SK-N-SH (cell line): ENCODE results near the gene PPIP5K2. TPM values are rescaled to one million over a fixed set of nuclear protein-coding genes. Genes with fewer than 3 reads are reported as not detected.
A peak's percentile ranks its signal among the peaks of the same experiment; 100 is the strongest.

ENCODE experiments used
- CTCF ChIA-PET: fragments of 300-600, 350-600 bp; formaldehyde crosslinking; extraction: SDS; loops from one replicate; lab custom pipeline; 2021; lab: Yijun Ruan, JAX
- POLR2A ChIA-PET: fragments of 350-600 bp; sonication (Branson Sonifier 250); formaldehyde crosslinking; extraction: SDS; loops from one replicate; lab custom pipeline; 2020; ENCODE audit warnings: antibody characterized with exemption, inconsistent platforms; lab: Yijun Ruan, JAX
- DNase-seq: peaks from one replicate; pipeline ENCODE4 v3.0.0; 2012
- H2AFZ ChIP-seq: fragments of 200-600 bp; sonication (generic); 2 replicates; pipeline ENCODE4 v1.8.1; 2016; ENCODE audit warnings: antibody characterized with exemption, mild to moderate bottlenecking, low read depth
- H3F3A ChIP-seq: fragments of 200-600 bp; sonication (generic); replicated peaks from 2 replicates; pipeline ENCODE3; 2016; ENCODE audit warnings: antibody characterized with exemption, mild to moderate bottlenecking; ENCODE audit not compliant: insufficient read depth
- H3K27ac ChIP-seq, 2 experiments: fragments of 200-500 bp in 1 of 2; fragments of 200-600 bp in 1 of 2; sonication (Bioruptor generic) in 1 of 2; sonication (generic), shearing (Covaris generic) in 1 of 2; 2 replicates each; pipeline versions ENCODE4 v1.5.1 to v1.6.1; 2014 to 2016; ENCODE audit warnings: low read depth in 2 of 2, inconsistent platforms in 1 of 2, low read length in 1 of 2, mild to moderate bottlenecking in 1 of 2, mixed read lengths in 1 of 2
- H3K27me3 ChIP-seq: fragments of 200-600 bp; sonication (generic), shearing (Covaris generic); 2 replicates; pipeline ENCODE4 v1.6.1; 2016; ENCODE audit warnings: mixed run types; ENCODE audit not compliant: insufficient read depth
- H3K36me3 ChIP-seq, 2 experiments: fragments of 200-500 bp in 1 of 2; fragments of 200-600 bp in 1 of 2; sonication (Bioruptor generic) in 1 of 2; sonication (generic) in 1 of 2; replicated peaks in 1 of 2; 2 replicates each; pipeline versions ENCODE3 to v1.5.1; 2014 to 2016; ENCODE audit warnings: low read length in 1 of 2, mild to moderate bottlenecking in 1 of 2; ENCODE audit not compliant: insufficient read depth in 2 of 2, control insufficient read depth in 1 of 2
- H3K4me1 ChIP-seq, 2 experiments: fragments of 200-500 bp in 1 of 2; fragments of 200-600 bp in 1 of 2; sonication (Bioruptor generic) in 1 of 2; sonication (generic), shearing (Covaris generic) in 1 of 2; 2 replicates each; pipeline versions ENCODE4 v1.5.1 to v1.6.1; 2014 to 2016; ENCODE audit warnings: low read depth in 1 of 2, low read length in 1 of 2, mixed run types in 1 of 2; ENCODE audit not compliant: insufficient read depth in 2 of 2, control insufficient read depth in 1 of 2
- H3K4me2 ChIP-seq: fragments of 200-600 bp; sonication (generic), shearing (Covaris generic); 2 replicates; pipeline ENCODE4 v1.6.1; 2017; ENCODE audit warnings: mixed run types
- H3K4me3 ChIP-seq, 2 experiments: fragments of 200-500 bp in 1 of 2; fragments of 200-600 bp in 1 of 2; sonication (Bioruptor generic) in 1 of 2; sonication (generic), shearing (Covaris generic) in 1 of 2; 2 replicates each; pipeline versions ENCODE4 v1.5.1 to v1.8.1; 2014 to 2016; ENCODE audit warnings: low read depth in 2 of 2, inconsistent platforms in 1 of 2, low read length in 1 of 2, mild to moderate bottlenecking in 1 of 2, mixed read lengths in 1 of 2, moderate library complexity in 1 of 2
- H3K79me2 ChIP-seq: fragments of 200-600 bp; sonication (generic); 2 replicates; pipeline ENCODE4 v1.8.1; 2017; ENCODE audit warnings: mild to moderate bottlenecking; ENCODE audit not compliant: insufficient read depth
- H3K9ac ChIP-seq: fragments of 200-600 bp; sonication (generic); 2 replicates; pipeline ENCODE4 v1.6.1; 2017; ENCODE audit warnings: mixed run types
- H3K9me2 ChIP-seq: fragments of 200-600 bp; sonication (generic); 2 replicates; pipeline ENCODE4 v1.6.1; 2017; ENCODE audit warnings: mixed run types
- H3K9me3 ChIP-seq: fragments of 200-600 bp; sonication (generic); 2 replicates; pipeline ENCODE4 v1.6.1; 2017; ENCODE audit warnings: mixed run types, mild to moderate bottlenecking, moderate library complexity
- H4K20me1 ChIP-seq: fragments of 200-600 bp; sonication (generic); 2 replicates; pipeline ENCODE4 v1.6.1; 2017; ENCODE audit warnings: mild to moderate bottlenecking, mixed run types; ENCODE audit not compliant: insufficient read depth
- ELF1 ChIP-seq: IDR thresholded peaks from 2 replicates; pipeline ENCODE4 v1.4.0; 2012
- FOSL2 ChIP-seq: IDR thresholded peaks from 2 replicates; pipeline ENCODE4 v1.4.0; 2012; ENCODE audit warnings: low read depth, mild to moderate bottlenecking, moderate library complexity, borderline replicate concordance
- FOXJ3 ChIP-seq: sonication (generic); formaldehyde crosslinking; IDR thresholded peaks from 2 replicates; pipeline ENCODE4 v1.5.1; 2020; ENCODE audit warnings: mild to moderate bottlenecking, missing genetic modification reagents
- GATA2 ChIP-seq: sonication (generic); formaldehyde crosslinking; IDR thresholded peaks from 2 replicates; pipeline ENCODE4 v1.5.0; 2020; ENCODE audit warnings: mild to moderate bottlenecking, missing genetic modification reagents
- IRF3 ChIP-seq: fragments of 150-350 bp; IDR thresholded peaks from 2 replicates; pipeline ENCODE4 v1.6.1; 2016; ENCODE audit warnings: mild to moderate bottlenecking, low read depth, low read length
- MEF2A ChIP-seq: IDR thresholded peaks from 2 replicates; pipeline ENCODE4 v1.4.0; 2012; ENCODE audit warnings: low read depth, borderline replicate concordance
- RCOR1 ChIP-seq: fragments of 150-350 bp; IDR thresholded peaks from 2 replicates; pipeline ENCODE4 v1.6.1; 2017; ENCODE audit warnings: antibody characterized with exemption, low read length
- RXRA ChIP-seq: IDR thresholded peaks from 2 replicates; pipeline ENCODE4 v1.4.0; 2012; ENCODE audit warnings: low read depth, mild to moderate bottlenecking, borderline replicate concordance
- SIN3A ChIP-seq: IDR thresholded peaks from 2 replicates; pipeline ENCODE4 v1.6.1; 2012; ENCODE audit warnings: low read depth, mild to moderate bottlenecking, low read length, moderate library complexity, borderline replicate concordance
- SMC3 ChIP-seq: IDR thresholded peaks from 2 replicates; pipeline ENCODE4 v1.6.1; 2012; ENCODE audit warnings: low read depth, low read length, improper control_type of control experiment
- TEAD4 ChIP-seq: IDR thresholded peaks from 2 replicates; pipeline ENCODE4 v1.4.0; 2012; ENCODE audit warnings: mild to moderate bottlenecking, borderline replicate concordance; ENCODE audit not compliant: insufficient read depth
- USF1 ChIP-seq: IDR thresholded peaks from 2 replicates; pipeline ENCODE4 v1.4.0; 2012; ENCODE audit warnings: low read depth, borderline replicate concordance
- WGBS: methylation state at CpG from one replicate; pipeline ENCODE4 v1.1.6; 2017; ENCODE audit warnings: low lambda C conversion rate; 5-methylcytosine and 5-hydroxymethylcytosine counted together
- polyA plus RNA-seq, 3 experiments: library from polyadenylated mRNA; depleted of rRNA; stranded (reverse); fragments of >200 nt; gene quantifications; 2 replicates each; pipeline ENCODE4 v1.2.3, GENCODE V29; 2012
- TF ChIP-seq, protein P1 (sequence below): IDR thresholded peaks from 2 replicates; pipeline ENCODE4 v1.4.0; 2012; ENCODE audit warnings: low read depth
- TF ChIP-seq, protein P2 (sequence below): IDR thresholded peaks from 2 replicates; pipeline ENCODE4 v1.4.0; 2012; ENCODE audit warnings: low read depth, borderline replicate concordance
- TF ChIP-seq, protein P3 (sequence below): IDR thresholded peaks from 2 replicates; pipeline ENCODE4; 2012

Gene PPIP5K2
- polyA plus RNA-seq, 1 of the 3 experiments (the other 2 are of a cell fraction), result 18.2 TPM

GRCh38 chr5:103234239-103234975, 114.3 kb downstream of the PPIP5K2 start:
- Histone ChIP-seq H3K36me3 (peaks cover 0 to 3% of the 10 kb centered on the region in 2 experiments), H3K4me3 (no peak overlapping the region), H3K27me3 (no peaks in the 10 kb centered on the region), H3K9me3 (0 out of 2 replicates have a peak, but pooled peaks cover 6% of the 10 kb centered on the region), H4K20me1 (no peaks in the 10 kb centered on the region), H3K79me2 (no peaks in the 10 kb centered on the region), H3F3A (no peaks in the 10 kb centered on the region), H3K27ac (no peak overlapping the region), H3K4me1 (no peaks in the 10 kb centered on the region; a peak in 1 of 4 replicates), H3K9me2 (no peaks in the 10 kb centered on the region), H2AFZ (peak overlapping the region; percentile 47; the same call in 1 of the 2 replicates), H3K9ac (no peak overlapping the region), H3K4me2 (no peak overlapping the region)
- 84% methylated on average over 4 of the region's 4 CpGs for WGBS
- no peak for DNase-seq
- TF ChIP-seq GATA2 (CRISPR knock-in tag) (no peak), SMC3 (no peak), RXRA (no peak), USF1 (no peak), MEF2A (no peak), IRF3 (no peak)
- TF ChIP-seq, protein P1, sequence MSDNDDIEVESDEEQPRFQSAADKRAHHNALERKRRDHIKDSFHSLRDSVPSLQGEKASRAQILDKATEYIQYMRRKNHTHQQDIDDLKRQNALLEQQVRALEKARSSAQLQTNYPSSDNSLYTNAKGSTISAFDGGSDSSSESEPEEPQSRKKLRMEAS, result no peak
- ChIA-PET CTCF (interaction anchor here (1.9 to 5.0 kb wide), 3 partner anchors 24 to 242 kb away, joined by 4 to 101 read pairs (median 20); partner anchors contain the start of gene MACIR), POLR2A (no interaction called here)

DNA sequence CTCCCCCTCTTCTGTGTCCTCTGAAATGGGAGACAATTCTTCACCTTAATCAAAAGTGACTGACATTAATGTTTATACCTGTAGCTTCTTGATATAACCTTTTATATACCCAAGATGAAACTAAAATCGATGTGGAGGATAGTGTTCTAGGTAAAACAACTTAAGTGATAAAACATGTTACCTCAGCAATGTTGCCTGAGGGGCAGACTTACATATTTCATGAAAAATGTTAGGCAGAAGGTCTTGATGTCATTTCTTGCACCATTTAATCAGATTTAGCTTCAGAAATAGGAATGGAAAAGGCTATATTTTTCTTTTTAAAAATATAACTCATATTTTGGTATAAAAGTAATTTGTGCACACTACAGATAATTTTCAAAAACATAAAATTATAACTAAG, 115.8 kb downstream of the PPIP5K2 start:
- peak overlapping the region; percentile 40; the same call in 1 of the 2 replicates for H2AFZ ChIP-seq
- H3K4me1 ChIP-seq, result no peaks in the 10 kb centered on the region; a peak in 1 of 4 replicates
- no peak overlapping the region for H3K4me3 ChIP-seq
- POLR2A ChIA-PET, result no interaction called here
- H3F3A ChIP-seq, result no peaks in the 10 kb centered on the region
- H3K27ac ChIP-seq, result no peak overlapping the region
- H3K36me3 ChIP-seq, result peaks cover 0 to 3% of the 10 kb centered on the region in 2 experiments
- no peaks in the 10 kb centered on the region for H3K9me2 ChIP-seq
- H3K79me2 ChIP-seq, result no peaks in the 10 kb centered on the region
- 0 out of 2 replicates have a peak, but pooled peaks cover 8% of the 10 kb centered on the region for H3K9me3 ChIP-seq
- H3K27me3 ChIP-seq, result no peaks in the 10 kb centered on the region
- WGBS, result 3% methylated on average over 1 of the region's 1 CpG
- H3K9ac ChIP-seq, result no peak overlapping the region
- no peaks in the 10 kb centered on the region for H4K20me1 ChIP-seq
- H3K4me2 ChIP-seq, result no peak overlapping the region
- no peak for DNase-seq
- no peak for TF ChIP-seq FOXJ3 (CRISPR knock-in tag)
- TF ChIP-seq USF1, result no peak
- no peak for TF ChIP-seq SIN3A
- TF ChIP-seq TEAD4, result no peak
- TF ChIP-seq ELF1, result no peak
- TF ChIP-seq, protein P2, sequence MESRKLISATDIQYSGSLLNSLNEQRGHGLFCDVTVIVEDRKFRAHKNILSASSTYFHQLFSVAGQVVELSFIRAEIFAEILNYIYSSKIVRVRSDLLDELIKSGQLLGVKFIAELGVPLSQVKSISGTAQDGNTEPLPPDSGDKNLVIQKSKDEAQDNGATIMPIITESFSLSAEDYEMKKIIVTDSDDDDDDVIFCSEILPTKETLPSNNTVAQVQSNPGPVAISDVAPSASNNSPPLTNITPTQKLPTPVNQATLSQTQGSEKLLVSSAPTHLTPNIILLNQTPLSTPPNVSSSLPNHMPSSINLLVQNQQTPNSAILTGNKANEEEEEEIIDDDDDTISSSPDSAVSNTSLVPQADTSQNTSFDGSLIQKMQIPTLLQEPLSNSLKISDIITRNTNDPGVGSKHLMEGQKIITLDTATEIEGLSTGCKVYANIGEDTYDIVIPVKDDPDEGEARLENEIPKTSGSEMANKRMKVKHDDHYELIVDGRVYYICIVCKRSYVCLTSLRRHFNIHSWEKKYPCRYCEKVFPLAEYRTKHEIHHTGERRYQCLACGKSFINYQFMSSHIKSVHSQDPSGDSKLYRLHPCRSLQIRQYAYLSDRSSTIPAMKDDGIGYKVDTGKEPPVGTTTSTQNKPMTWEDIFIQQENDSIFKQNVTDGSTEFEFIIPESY, result no peak
- TF ChIP-seq RXRA, result no peak
- TF ChIP-seq, protein P3, sequence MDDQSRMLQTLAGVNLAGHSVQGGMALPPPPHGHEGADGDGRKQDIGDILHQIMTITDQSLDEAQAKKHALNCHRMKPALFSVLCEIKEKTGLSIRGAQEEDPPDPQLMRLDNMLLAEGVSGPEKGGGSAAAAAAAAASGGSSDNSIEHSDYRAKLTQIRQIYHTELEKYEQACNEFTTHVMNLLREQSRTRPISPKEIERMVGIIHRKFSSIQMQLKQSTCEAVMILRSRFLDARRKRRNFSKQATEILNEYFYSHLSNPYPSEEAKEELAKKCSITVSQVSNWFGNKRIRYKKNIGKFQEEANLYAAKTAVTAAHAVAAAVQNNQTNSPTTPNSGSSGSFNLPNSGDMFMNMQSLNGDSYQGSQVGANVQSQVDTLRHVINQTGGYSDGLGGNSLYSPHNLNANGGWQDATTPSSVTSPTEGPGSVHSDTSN, result no peak
- TF ChIP-seq RCOR1, result no peak
- TF ChIP-seq IRF3, result no peak
- TF ChIP-seq FOSL2, result no peak
- TF ChIP-seq, all 33 proteins: peak for 0
- CTCF ChIA-PET, result interaction anchor here (1.9 kb wide), 1 partner anchor 240 kb away, joined by 4 read pairs; no protein-coding TSS in a partner anchor
